ENCODE measurements around the gene RAB26.
A peak's percentile ranks its signal among the peaks of the same experiment; 100 is the strongest.

RAB26 gene

GRCh38 chr16:2145843-2146242 lies 2.6 kb upstream of the RAB26 start:
- no peak for DNase-seq

GRCh38 chr16:2147378-2147777 lies 1.0 kb upstream of the RAB26 start:
- no peak for DNase-seq

GRCh38 chr16:2148714-2149629 lies 547 bp downstream of the RAB26 start:
- peak; percentile 13 for DNase-seq

GRCh38 chr16:2149630-2150417 lies 1.4 kb downstream of the RAB26 start:
- no peak for DNase-seq

- DNase-seq = no peak
Observed at GRCh38 chr16:2150418-2151187, 2.2 kb downstream of the RAB26 start.

GRCh38 chr16:2151188-2152091 lies 3.0 kb downstream of the RAB26 start:
- DNase-seq = no peak

- peak; percentile 32 for DNase-seq
Observed at GRCh38 chr16:2152695-2153506, 4.5 kb downstream of the RAB26 start.

- peak; percentile 17 for DNase-seq
Observed at GRCh38 chr16:2154533-2155090, 6.2 kb downstream of the RAB26 start.

GRCh38 chr16:2155091-2155950 lies 6.9 kb downstream of the RAB26 start, which contains the start of gene TRAF7:
Gene TRAF7 (plus strand): TSS chr16:2155782. CDS start chr16:2163921, 8,139 bp downstream.
- peak; percentile 100 for DNase-seq

- DNase-seq = peak; percentile 66
Observed at GRCh38 chr16:2155977-2156848, 7.8 kb downstream of the RAB26 start.

- no peak for DNase-seq
Observed at GRCh38 chr16:2156849-2157224, 8.4 kb downstream of the RAB26 start.

GRCh38 chr16:2157480-2158261 lies 9.2 kb downstream of the RAB26 start:
- DNase-seq = no peak

GRCh38 chr16:2158262-2158638 lies 9.8 kb downstream of the RAB26 start:
- no peak for DNase-seq

GRCh38 chr16:2159175-2159838 lies 10.9 kb downstream of the RAB26 start:
- peak; percentile 63 for DNase-seq

GRCh38 chr16:2160915-2161551 lies 12.6 kb downstream of the RAB26 start:
- no peak for DNase-seq

GRCh38 chr16:2161911-2162310 lies 13.5 kb downstream of the RAB26 start:
- DNase-seq = no peak

- no peak for DNase-seq
Observed at GRCh38 chr16:2162676-2163118, 14.3 kb downstream of the RAB26 start.

Measured in HCEC 1CT (cell line).